ENCODE results near the gene CACNB2.
A peak's percentile ranks its signal among the peaks of the same experiment; 100 is the strongest.

CACNB2 gene

GRCh38 chr10:18293536-18294510 lies 153.6 kb downstream of the CACNB2 start:
- no peak for DNase-seq (ENCODE audit: low spot score)

- no peak for DNase-seq (ENCODE audit: low spot score)
Observed at GRCh38 chr10:18294633-18295032, 154.4 kb downstream of the CACNB2 start.

DNA sequence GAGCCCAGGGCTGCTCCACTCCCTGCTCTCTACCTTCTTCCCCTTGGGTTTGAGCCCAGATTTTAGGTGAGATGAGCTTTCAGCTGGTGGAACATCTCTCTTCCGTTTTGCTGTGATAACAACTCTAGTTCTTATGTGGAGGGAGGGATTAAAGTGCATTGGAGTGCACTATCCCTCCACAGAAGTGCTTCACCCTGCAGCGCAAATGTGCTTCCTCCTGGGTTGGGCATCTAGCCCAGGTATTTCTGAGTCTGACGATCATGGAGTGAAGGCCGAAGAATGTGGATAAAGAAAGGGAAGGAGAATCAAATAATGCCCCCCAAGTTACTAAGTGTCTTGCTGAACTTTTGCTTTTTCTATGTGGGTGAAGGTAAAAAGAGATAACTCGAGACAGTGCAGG lies 157.4 kb downstream of the CACNB2 start:
- no peak for DNase-seq (ENCODE audit: low spot score)

DNA sequence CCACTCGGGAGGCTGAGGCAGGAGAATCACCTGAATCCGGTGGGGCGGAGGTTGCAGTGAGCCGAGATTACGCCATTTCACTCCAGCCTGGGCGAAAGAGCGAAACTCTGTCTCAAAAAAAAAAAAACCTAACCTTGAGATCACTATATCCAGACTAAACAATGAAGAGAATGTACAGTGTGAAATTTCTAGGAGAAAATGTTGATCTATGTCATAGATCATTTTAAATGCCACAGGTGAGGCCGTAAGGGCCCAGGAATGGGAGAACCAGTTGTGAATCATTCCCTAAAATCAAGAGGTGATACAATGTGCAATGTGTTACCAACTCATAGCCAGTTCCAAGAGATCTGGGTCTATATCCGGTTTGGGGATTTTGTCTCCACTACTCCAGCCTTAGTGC lies 158.0 kb downstream of the CACNB2 start:
- no peak for DNase-seq (ENCODE audit: low spot score)

DNA sequence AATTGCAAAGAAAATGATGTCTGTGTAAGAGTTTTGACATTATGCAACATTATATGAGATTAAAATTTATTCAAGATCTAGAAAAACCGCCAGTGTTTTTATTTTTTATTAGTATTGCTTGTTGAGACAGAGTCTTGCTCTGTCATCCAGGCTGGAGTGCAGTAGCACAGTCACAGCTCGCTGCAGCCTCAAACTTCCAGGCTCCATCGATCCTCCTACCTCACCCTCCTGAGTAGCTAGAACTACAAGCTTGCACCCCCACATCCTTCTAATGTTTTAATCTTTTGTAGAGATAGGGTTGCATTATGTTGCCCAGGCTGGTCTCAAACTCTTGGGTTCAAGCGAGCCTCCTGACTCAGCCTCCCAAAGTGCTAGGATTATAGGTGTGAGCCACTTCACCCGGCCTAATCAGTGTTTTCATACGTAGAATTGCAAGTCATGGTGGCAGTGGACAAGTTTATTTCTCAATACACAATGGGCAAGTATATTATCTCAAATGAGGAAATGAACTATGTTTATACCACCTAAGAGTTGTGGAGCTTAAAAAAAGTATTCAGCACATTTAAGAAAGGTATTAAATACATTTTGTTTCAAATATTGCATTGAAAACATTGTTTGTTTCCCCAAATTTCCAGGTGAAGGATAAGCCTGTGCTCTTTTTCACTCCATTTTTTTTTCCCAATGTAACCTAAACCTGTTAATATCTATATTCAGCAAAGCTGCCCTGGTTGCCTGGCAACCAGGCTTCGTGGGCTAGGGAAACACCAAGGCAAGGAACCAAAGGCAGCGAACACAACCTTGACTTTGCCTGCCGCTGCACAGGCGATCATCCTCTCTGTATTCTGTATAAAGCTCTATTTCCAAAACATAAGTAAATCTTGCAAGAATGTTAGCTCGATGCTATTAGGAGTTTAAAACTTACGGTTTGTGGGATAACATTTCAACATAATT lies 163.9 kb downstream of the CACNB2 start:
- no peak for DNase-seq (ENCODE audit: low spot score)

DNA sequence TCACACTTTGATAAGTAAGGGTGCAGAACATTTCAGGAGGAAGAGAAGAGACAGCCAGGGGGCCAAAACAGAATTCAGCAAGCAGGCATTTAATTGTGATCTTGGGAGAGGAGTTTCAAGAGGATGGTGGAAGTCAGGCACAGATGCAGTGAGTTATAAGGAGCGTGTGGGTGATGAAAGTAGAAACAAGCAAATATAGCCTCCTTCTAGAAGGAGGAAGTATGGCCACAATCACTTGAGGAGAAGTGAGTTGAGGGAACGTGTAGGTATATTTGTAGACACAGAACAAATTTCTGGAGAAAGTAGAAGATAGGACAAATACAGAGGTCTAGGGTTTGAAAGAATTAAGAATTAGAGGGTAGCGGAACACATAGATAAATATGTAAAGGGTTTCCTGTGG lies 165.8 kb downstream of the CACNB2 start:
- no peak for DNase-seq (ENCODE audit: low spot score)

DNA sequence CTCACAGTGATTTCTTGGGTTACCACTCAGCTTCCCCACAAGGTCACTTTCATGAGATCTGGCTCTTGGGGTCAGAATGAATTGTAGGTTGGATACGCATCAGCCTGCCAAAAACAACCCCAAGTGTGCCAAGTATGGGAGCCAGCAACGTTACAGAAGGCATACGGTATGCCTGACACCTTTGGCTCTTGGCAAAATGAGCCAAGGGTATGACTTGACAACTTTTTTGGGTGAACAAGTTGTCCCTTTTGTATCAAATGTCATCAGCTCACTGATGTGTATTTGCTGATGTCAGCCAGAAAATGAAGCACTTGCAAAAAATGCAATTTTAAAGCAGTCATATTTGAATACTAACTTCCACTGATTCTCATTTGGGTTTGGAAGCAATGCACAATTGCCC lies 168.4 kb downstream of the CACNB2 start:
- no peak for DNase-seq (ENCODE audit: low spot score)

DNA sequence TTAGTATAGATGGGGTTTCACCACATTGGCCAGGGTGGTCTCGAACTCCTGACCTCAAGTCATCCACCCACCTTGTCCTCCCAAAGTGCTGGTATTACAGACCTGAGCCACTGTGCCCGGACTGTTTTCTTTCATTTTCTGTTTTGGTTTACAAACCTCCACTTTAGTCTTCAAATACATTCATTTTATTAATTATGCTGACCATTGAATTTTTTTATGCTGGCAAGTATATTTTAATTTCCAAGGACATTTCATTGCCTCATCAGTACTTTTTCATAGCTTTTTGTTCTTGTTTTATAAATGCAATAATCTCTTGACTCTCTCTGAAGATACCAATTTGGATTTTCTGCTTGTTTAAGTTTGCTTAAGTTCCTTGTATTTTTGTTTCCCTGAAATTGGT lies 170.5 kb downstream of the CACNB2 start:
- DNase-seq (ENCODE audit: low spot score): no peak

DNA sequence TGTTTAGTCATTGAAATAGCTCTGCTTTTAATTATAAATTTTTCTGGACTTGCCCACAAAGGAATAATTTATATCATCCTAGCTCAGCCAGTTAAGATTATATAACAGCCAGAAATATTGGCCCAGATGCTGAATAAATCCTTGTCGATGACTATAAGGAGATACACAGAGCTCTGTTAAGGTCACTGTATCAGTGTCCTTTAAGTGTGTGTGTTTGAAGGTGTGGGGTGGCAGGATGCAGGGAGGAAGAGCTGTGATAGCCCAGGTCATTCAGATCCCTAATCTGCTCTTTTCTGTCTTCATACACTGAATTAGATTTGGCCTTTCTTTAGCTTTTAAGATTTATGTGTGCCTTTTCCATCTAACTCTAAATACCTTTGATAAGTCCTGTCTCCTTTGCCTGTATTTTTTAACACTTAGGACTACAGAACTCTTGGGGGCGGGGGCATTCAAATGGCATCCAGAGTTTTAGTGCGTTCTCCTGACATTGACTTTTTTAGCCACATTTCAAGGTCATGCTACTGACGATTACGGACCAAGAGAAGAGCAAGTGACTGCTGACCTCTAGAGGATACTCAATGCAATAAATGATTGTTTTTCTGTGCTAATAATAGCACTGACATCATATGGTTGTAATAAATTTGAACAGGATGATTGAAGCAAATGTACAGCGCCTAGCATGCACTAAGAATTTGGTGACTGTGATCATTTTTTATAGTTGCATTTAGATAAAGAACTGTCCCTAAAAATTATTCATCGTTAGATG lies 172.3 kb downstream of the CACNB2 start:
- DNase-seq (ENCODE audit: low spot score): peak; percentile 51

DNA sequence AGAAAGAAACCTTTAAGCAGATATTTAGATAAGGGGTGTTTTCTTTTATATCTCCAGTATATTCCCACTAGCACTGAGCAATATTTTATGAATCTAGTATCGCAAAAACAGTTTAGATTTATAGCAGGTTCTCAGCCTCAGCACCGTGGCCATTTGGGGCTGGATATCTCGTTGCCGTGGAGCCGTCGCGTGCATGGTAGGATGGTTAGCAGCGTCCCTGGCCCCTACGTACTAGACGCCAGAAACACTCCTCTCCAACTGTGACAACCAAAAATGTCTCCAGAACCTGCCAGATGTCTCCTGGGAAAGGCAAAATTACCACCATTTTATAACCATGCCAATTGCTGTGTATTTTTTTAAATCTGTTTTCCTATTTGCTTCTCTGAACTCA lies 172.9 kb downstream of the CACNB2 start:
- no peak for DNase-seq (ENCODE audit: low spot score)

DNA sequence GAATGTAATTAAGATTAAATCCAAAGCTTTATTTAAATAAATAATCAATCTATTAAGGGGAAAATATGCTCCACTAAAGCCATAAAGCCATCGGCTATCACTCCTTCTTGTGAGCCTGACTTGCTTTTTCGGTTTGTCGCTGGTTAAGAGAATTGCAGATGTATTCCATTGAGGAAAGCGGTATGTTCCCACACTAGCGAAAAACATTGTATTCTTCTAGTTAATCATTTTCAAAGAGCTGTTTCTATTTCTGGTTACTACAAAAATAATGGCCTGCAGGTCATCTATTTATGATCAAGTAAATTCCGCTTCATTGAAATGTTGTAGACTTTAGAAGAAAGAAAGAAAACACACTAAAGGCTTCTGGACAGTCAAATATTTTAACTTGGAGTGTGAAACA lies 173.4 kb downstream of the CACNB2 start:
- no peak for DNase-seq (ENCODE audit: low spot score)

- no peak for DNase-seq (ENCODE audit: low spot score)
Observed at GRCh38 chr10:18319628-18320027, 179.4 kb downstream of the CACNB2 start.

GRCh38 chr10:18321371-18321770 lies 181.1 kb downstream of the CACNB2 start:
- DNase-seq (ENCODE audit: low spot score): no peak

GRCh38 chr10:18323916-18324315 lies 183.7 kb downstream of the CACNB2 start:
- DNase-seq (ENCODE audit: low spot score): no peak

- DNase-seq (ENCODE audit: low spot score): no peak
Observed at GRCh38 chr10:18325410-18325809, 185.2 kb downstream of the CACNB2 start.

DNA sequence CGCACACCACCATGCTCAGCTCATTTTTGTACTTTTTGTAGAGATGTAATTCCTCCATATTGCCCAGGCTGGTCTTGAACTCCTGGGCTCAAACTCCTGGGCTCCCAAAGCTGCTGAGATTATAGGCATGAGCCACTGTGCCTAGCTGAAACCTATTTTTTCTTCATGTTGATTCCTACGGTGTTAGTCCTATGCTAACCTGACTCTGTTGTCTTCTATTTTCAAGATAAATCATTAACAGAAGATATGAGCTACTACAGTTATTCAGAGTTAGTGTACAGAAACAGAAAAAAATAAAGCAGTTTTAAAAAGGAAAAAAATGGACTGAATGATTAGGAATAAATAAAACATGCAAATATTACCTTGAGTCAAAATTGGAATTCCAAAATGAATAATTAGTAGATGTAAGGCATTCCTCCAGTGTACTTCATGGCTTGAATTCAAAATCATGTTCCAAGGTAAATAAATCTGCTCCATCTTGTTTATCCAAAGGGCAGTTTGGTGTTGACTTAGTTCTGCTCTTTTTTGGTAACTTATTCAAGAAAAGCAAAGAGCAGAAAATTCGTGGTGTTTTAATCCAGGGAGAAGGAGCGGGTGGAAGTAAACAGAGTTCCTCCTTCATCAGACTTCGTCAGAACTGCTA lies 185.8 kb downstream of the CACNB2 start:
- no peak for DNase-seq (ENCODE audit: low spot score)

DNA sequence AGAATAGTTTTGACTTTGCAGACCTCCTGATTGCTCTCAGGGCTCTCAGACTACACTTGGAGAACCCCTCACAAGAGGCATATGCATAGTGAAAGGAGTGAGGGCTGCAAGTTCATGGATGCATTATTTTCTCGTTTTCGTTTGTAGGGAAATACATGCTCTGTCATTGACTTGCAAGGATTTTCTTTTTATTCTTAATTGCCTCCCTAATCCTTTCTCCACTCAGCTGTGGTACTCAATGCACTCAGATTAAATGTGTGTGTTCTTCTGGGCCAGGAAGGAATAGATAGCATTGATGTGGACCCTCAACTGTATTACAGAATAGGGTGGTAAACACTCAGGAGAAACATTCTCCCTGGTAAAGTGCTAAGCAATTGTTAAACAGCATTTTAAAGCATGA lies 188.7 kb downstream of the CACNB2 start:
- DNase-seq (ENCODE audit: low spot score): no peak

GRCh38 chr10:18332048-18332447 lies 191.8 kb downstream of the CACNB2 start:
- DNase-seq (ENCODE audit: low spot score): no peak

- no peak for DNase-seq (ENCODE audit: low spot score)
Observed at GRCh38 chr10:18332484-18332883, 192.3 kb downstream of the CACNB2 start.

DNA sequence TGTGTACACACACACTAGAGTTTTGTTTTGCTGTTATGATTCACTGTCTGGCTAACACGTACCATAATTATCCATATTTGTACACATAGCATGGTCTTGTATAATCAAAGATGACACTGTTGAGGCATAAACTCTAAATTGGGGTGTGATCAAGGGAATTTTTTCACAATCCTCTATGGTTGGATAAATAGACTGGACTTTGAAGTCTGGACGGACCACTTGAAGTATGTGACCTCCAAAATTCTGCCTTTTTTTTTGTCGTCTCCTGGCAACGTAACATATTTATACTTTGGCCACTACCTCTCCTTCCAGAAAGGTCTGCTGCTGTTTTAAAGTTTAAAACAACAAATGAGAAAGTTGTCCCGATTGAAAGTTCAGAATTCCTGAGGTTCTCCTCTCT lies 193.4 kb downstream of the CACNB2 start:
- DNase-seq (ENCODE audit: low spot score): no peak

- peak; percentile 33 for DNase-seq (ENCODE audit: low spot score)
Observed at GRCh38 chr10:18334116-18334867, 194.1 kb downstream of the CACNB2 start.

Measured in iPS-NIHi11 (cell line).